GM15510 (cell line): Measurements from ENCODE around the gene CDS1.

Source experiments
- POLR2A ChIP-seq: IDR thresholded peaks from 3 replicates; pipeline ENCODE4 v1.6.1; 2011; ENCODE audit warnings: borderline replicate concordance; ENCODE audit not compliant: insufficient read length; ENCODE audit errors: extremely low read depth

Gene CDS1

GRCh38 chr4:84684361-84684760, 101.4 kb downstream of the CDS1 start:
- no peak for TF ChIP-seq POLR2A

- TF ChIP-seq POLR2A: no peak
Observed at GRCh38 chr4:84685105-84685504, 102.2 kb downstream of the CDS1 start.

- no peak for TF ChIP-seq POLR2A
Observed at GRCh38 chr4:84688605-84689004, 105.7 kb downstream of the CDS1 start.

DNA sequence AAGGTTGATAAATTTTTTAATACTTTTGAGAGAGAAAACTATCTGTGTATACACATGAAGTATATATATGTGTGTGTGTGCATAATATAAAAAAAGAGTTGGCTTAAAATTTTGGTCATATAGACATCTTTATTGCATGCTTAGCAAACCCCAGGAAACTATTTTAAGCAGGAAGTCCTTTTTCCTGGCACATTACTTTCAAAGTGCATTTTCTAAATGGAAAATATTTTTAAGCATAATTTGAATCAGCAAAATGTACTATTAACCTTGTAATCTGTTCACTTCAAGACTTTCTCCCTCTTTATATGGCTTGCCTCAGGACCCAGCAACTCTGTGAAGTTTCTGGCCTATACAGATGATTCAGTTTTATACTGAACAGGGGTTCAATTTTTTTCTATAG, 106.3 kb downstream of the CDS1 start:
- no peak for TF ChIP-seq POLR2A

GRCh38 chr4:84690481-84690880, 107.6 kb downstream of the CDS1 start:
- no peak for TF ChIP-seq POLR2A

GRCh38 chr4:84691170-84691691, 108.3 kb downstream of the CDS1 start:
- TF ChIP-seq POLR2A: no peak

DNA sequence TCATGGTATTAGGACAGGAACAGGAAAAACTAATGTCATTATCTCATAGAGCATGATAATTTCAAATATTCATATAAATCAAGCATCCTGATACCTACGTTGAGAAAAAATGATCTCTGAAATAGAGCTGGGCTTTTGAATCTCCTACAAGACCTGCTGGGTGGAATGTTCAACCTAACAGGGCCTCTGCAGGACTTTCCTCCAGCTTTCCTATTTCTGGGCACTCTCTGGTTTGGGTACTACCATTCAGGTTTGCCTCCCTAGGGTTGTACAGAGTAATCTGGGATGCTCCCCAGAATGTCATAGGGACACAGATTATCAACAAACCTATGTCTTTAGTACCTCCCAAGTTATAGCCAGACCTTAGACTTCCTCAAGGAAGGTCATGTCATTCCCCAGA, 108.9 kb downstream of the CDS1 start:
- TF ChIP-seq POLR2A: no peak

- TF ChIP-seq POLR2A: no peak
Observed at GRCh38 chr4:84697159-84697558, 114.2 kb downstream of the CDS1 start.

GRCh38 chr4:84697615-84698201, 114.8 kb downstream of the CDS1 start:
- TF ChIP-seq POLR2A: no peak

DNA sequence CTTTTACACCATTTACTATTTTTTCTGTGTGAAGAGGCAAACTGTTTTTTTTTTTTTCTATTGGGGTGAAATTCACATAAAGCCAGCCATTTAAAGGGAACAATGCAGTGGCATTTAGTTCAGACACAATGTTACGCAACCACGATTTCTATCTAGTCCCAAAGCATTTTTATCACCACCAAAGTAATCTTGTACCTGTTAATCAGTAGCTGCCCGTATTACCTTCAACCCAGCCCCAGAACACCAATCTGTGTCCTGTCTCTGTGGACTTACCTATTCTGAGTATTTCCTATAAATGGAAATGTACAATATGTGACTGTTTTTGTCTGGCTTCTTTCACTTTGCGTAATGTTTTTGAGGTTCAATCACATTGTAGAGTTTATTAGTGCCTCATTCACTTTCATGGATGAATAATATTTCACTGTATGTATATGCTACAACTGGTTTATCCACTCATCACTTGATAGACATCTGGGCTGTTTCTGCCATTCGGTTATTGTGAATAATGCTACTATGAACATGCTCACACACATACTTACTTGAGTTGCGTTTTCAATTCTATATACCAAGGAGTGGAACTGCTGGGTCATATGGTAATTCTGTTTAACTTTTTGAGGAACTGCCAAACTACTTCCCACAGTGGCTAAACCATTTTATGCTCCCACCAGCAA, 116.2 kb downstream of the CDS1 start:
- TF ChIP-seq POLR2A: no peak
